Stimulated activated CD8-positive, alpha-beta memory T cell treated with anti-CD3 and anti-CD28 coated beads, Interleukin-2, amount 100 ng/mL, for 48 hours (primary cell): ENCODE measurements around the gene RASA2.
A peak's percentile ranks its signal among the peaks of the same experiment; 100 is the strongest.

ENCODE experiments used
- DNase-seq, 2 donors: peaks; one replicate each; pipeline ENCODE4 v3.0.0-alpha.2; 2020; ENCODE audit warnings: low read depth in 2 of 2

RASA2 gene

GRCh38 chr3:141643391-141643790 is 156.6 kb downstream of the RASA2 start:
- DNase-seq = no peak

- DNase-seq = no peak
These were observed 157.0 kb downstream of the RASA2 start for GRCh38 chr3:141643796-141644195.

- peak; percentile 58 to 66 for DNase-seq
These were observed 158.1 kb downstream of the RASA2 start for GRCh38 chr3:141644931-141645330.

GRCh38 chr3:141646760-141647561 is 160.1 kb downstream of the RASA2 start:
- no peak for DNase-seq

- no peak for DNase-seq
These were observed 160.7 kb downstream of the RASA2 start for GRCh38 chr3:141647562-141647915.

GRCh38 chr3:141648055-141648910 is 161.5 kb downstream of the RASA2 start:
- DNase-seq = no peak

- DNase-seq = no peak
These were observed 163.0 kb downstream of the RASA2 start for GRCh38 chr3:141649871-141650270.

GRCh38 chr3:141650783-141651182 is 164.0 kb downstream of the RASA2 start:
- DNase-seq = no peak

- no peak for DNase-seq
These were observed 164.6 kb downstream of the RASA2 start for GRCh38 chr3:141651409-141651808.

GRCh38 chr3:141652349-141652748 is 165.5 kb downstream of the RASA2 start:
- DNase-seq = no peak

- DNase-seq = no peak
These were observed 167.0 kb downstream of the RASA2 start for GRCh38 chr3:141653847-141654246.

GRCh38 chr3:141655801-141656200 is 169.0 kb downstream of the RASA2 start:
- DNase-seq = no peak

GRCh38 chr3:141656771-141657170 is 169.9 kb downstream of the RASA2 start:
- no peak for DNase-seq

GRCh38 chr3:141657516-141657915 is 170.7 kb downstream of the RASA2 start:
- DNase-seq = no peak

- no peak for DNase-seq
These were observed 173.2 kb downstream of the RASA2 start for GRCh38 chr3:141659821-141660613.

- DNase-seq = no peak
These were observed 173.8 kb downstream of the RASA2 start for GRCh38 chr3:141660614-141660947.

GRCh38 chr3:141661229-141662196 is 174.7 kb downstream of the RASA2 start:
- DNase-seq = no peak

GRCh38 chr3:141663993-141664392 is 177.2 kb downstream of the RASA2 start:
- DNase-seq = no peak
